RKO (cell line): ENCODE measurements around the gene B3GAT2.
A peak's percentile ranks its signal among the peaks of the same experiment; 100 is the strongest.
"Not testable (repeated sequence)": the region's sequence is repeated elsewhere in the genome, so short reads cannot be mapped to it uniquely, and the experiment has no call there.

ENCODE experiments used
- DNase-seq: peaks from one replicate; pipeline ENCODE4 v3.0.0-alpha.2; 2016; ENCODE audit warnings: low spot score

Gene B3GAT2, protein sequence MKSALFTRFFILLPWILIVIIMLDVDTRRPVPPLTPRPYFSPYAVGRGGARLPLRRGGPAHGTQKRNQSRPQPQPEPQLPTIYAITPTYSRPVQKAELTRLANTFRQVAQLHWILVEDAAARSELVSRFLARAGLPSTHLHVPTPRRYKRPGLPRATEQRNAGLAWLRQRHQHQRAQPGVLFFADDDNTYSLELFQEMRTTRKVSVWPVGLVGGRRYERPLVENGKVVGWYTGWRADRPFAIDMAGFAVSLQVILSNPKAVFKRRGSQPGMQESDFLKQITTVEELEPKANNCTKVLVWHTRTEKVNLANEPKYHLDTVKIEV

GRCh38 chr6:70956451-70957283 lies at the start of gene B3GAT2:
Gene B3GAT2, minus strand, starts transcription at chr6:70957060. Its CDS starts 631 bp downstream, at chr6:70956429.
- no peak for DNase-seq

GRCh38 chr6:70998148-70998547 lies 41.3 kb upstream of the B3GAT2 start:
- no peak for DNase-seq

- DNase-seq = no peak
These were observed 40.5 kb upstream of the B3GAT2 start for GRCh38 chr6:70997379-70997778.

GRCh38 chr6:70996106-70996505 lies 39.2 kb upstream of the B3GAT2 start:
- no peak for DNase-seq

DNA sequence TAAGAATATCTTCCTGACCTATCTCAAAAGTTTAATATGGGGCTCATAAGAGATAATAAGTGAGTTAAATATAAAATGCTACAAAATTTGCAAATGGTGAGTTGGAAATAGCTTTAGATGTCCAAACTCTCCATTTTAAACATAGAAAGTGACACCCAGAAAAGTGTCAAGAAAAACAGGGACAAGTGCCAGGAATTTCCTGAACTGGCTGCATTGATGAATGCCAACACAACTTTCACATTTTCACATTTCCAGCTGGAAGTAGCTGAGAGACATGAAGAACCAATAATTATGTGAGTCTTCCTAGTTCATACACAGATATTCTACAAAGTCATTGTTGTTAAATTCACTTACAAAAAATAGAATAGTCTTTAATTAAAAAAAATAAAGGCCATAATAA lies 38.6 kb upstream of the B3GAT2 start:
- DNase-seq = no peak

GRCh38 chr6:70991253-70991652 lies 34.4 kb upstream of the B3GAT2 start:
- DNase-seq = no peak

- no peak for DNase-seq
These were observed 28.3 kb upstream of the B3GAT2 start for GRCh38 chr6:70985156-70985555.

DNA sequence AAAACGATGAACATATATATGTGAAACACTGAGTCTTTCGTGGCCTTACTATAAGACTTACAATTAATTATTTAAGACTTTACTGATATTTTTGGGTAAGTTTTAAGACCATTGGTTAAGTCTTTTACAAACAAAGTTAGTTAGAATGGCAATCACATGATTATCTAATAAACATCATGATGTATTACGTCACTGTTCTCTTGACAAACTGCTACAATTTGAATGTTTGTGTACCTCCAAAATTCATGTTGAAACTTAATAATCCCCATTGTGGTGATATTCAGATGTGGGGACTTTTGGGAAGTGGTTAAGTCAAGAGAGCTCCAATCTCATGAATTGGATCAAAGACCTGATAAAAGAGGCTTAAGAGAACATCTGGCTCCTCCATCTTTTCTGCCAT lies 25.9 kb upstream of the B3GAT2 start:
- no peak for DNase-seq

- DNase-seq = no peak
These were observed 23.9 kb upstream of the B3GAT2 start for GRCh38 chr6:70980727-70981126.

GRCh38 chr6:70973604-70974003 lies 16.7 kb upstream of the B3GAT2 start:
- DNase-seq = peak; percentile 71

DNA sequence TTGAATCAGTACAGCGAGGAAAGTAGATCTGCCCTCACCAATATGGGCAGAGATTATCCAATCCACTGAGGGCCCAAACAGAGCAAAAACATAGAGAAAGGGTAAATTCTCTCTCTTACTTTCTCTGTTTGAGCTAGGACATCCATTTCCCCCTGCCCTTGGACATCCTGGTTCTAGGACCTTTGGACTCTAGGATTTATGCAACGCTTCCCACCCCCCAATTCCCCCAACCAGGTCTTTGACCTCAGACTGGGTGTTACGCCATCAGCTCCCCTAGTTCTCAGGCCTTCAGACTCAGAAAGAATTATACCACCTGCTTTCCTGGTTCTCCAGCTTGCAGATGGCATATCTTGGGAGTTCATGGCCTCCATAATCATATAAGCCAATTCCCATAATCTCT lies 10.2 kb upstream of the B3GAT2 start:
- DNase-seq = no peak

GRCh38 chr6:70957284-70957617 lies 391 bp upstream of the B3GAT2 start:
- no peak for DNase-seq

GRCh38 chr6:70956191-70956450 lies 739 bp downstream of the B3GAT2 start:
- no peak for DNase-seq

GRCh38 chr6:70955441-70956190 lies 1.2 kb downstream of the B3GAT2 start:
- no peak for DNase-seq

DNA sequence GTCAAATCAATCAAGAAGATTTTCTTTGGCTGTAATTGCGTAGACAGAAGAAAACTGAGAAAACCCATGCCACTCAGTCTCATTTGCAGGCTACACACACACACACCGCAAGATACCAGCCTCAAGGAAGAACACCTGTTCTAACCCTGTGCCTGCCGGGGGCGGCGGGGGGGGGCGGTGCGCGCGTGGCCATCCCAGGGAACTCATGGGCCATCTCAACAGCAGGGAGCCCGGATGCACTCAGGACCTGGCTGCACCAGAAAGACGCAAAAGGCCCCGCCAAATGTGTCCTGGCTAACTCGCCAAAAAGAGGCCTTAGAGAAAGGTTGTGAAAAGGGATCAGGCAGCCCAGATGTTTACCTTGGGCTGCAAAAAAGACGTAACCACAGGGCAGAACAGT lies 2.1 kb downstream of the B3GAT2 start:
- DNase-seq = no peak

DNA sequence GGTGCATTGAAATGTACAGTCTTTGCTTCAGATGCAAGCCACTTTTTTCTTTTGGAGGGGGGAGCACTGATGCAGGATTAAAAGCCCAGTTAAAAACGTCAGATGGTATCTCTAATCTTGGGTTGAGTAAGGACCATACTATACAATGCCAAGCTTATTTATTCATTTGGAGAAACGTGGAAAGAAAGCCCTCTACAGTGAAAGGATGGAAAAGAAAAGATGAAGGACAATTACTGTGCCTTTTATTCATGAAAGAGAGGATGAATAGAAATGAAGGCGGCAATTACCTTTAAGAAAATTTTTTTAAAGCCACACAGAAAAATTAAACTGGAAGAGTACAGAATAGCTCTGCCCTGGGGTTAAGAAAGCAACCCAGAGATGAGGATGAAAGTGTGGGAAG lies 2.7 kb downstream of the B3GAT2 start:
- no peak for DNase-seq

GRCh38 chr6:70952608-70953165 lies 4.2 kb downstream of the B3GAT2 start:
- DNase-seq = no peak

DNA sequence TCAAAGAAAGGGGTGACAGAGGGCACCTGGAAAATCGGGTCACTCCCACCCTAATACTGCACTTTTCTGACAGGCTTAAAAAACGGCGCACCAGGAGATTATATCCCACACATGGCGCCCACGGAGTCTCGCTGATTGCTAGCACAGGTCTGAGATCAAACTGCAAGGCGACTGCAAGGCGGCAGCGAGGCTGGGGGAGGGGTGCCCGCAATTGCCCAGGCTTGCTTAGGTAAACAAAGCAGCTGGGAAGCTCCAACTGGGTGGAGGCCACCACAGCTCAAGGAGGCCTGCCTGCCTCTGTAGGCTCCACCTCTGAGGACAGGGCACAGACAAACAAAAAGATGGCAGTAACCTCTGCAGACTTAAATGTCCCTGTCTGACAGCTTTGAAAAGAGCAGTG lies 12.5 kb downstream of the B3GAT2 start:
- not testable (repeated sequence) for DNase-seq

DNA sequence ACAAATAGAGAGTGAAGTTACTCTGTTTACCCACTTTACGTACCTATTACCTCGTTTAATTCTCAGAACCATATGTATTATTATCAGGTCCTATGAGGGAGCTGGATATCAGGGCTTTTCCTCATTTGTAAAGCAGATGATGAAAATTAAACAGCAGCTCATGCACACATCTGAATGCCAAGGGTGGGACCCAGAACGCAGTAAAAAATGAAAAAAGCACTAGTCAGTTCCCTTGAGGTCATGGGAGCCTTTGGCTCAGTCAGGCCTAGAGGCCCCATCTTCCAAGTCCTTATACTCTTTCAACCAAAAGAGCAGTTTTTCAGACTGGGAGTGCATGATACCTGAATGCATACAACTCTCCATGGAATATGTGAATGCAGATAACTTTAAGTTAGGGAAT lies 23.0 kb downstream of the B3GAT2 start:
- DNase-seq = no peak

DNA sequence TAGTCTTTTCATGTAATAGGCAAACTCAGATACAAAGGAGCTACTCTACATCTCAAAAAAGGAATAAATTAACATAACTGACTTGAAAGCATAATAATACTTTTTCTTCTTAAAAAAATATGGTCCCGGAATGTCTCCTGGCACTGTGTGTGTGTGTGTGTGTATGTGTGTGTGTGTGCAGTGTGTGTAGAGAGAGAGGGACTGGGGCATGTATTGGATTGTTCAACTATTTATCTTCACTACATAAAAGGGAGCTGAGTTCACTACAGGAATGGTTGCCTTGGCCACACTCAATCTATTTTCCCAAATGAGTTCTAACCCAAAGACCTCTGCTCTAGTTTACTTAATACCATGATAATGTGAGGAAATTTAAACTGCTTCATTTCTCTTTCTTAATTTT lies 51.1 kb downstream of the B3GAT2 start:
- DNase-seq = no peak

DNA sequence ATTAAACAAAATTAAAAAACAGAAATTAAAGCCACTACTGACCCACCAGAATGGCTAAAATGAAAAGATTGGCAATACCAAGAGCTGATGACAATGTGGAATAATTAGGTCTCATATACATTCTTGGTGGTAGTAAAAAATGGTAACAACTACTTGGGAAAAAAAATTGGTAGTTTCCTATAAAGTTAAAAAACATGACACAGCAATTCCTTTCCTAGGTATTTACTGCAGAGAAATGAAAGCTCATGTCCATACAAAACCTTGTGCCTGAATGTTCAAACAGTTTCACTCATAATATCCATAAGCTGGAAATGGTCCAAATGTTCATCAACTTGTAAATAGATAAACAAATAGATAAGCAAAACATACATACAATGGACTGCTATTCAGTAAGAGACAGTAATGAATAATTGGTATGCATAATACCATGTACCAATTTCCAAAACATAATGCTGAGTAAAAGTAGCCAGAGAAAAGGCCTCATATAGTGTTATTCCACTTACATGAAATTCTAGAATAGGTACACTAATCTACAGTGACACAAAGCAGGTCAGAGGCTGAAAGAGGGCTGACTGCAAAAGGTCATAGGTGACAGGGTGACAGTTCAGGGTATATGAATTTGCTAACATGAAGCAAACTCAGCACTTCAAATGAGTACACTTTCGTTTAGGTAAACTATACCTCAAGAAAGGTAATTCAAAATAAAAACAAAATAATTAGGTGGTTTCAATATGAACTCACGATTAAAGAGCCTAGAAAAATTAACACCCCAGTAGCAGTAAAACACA lies 53.0 kb downstream of the B3GAT2 start:
- no peak for DNase-seq

DNA sequence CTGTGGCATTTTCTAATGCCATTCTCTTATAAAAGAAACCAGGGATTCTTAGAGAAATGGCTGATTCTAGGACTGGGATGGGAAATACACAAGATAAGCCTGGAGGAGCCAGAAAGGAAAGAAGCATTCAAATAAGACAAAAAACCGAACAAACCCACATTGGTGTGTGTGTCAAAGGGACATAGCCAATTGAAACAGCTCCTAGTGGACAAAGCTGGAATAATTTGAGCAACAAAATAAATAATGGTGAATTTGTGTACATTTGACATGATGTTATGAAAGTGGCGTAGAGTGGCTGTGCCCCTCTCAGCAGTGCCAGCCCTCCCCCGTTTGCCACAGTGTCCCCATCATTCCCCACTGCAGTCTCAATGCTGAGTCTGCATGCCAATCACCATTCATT lies 55.5 kb downstream of the B3GAT2 start:
- peak; percentile 14 for DNase-seq
